ENCODE data around the gene GLT8D2.

The GLT8D2 gene

GRCh38 chr12:104010606-104011169 lies 39.3 kb downstream of the GLT8D2 start:
- no peak for TF ChIP-seq CTCF (IDR thresholded peaks at IDR 0.05; ENCODE audit: low read depth, low read length, missing control alignments)
- DNase-seq (ENCODE audit: extremely low read depth, low read depth): no peak
- H3K4me3 ChIP-seq (replicated peaks; ENCODE audit: low read depth, low read length): no peak overlapping the region

GRCh38 chr12:104010121-104010520 lies 39.9 kb downstream of the GLT8D2 start:
- TF ChIP-seq CTCF (IDR thresholded peaks at IDR 0.05; ENCODE audit: low read depth, low read length, missing control alignments): no peak
- DNase-seq (ENCODE audit: extremely low read depth, low read depth): no peak
- no peak overlapping the region for H3K4me3 ChIP-seq (replicated peaks; ENCODE audit: low read depth, low read length)

DNA sequence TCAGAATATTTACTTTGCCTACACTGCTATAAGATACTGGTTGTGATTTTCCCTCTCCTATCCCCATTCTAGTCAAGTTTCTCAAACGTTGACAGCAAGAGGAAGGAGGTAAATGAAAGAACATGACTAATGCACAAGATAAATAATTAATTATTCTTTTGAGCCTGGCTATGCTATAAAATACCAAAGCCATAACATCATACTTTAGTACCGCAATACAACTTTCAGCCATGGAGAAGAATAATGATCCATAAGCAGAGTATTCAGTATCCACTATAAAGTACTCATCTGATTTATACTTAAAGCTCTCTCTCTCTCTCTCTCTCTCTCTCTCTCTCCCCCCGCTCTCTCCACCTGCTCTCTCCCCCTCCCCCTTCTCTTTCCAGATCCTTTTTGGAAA lies 43.1 kb downstream of the GLT8D2 start:
- DNase-seq (ENCODE audit: extremely low read depth, low read depth): no peak
- no peak overlapping the region for H3K4me3 ChIP-seq (replicated peaks; ENCODE audit: low read depth, low read length)

DNA sequence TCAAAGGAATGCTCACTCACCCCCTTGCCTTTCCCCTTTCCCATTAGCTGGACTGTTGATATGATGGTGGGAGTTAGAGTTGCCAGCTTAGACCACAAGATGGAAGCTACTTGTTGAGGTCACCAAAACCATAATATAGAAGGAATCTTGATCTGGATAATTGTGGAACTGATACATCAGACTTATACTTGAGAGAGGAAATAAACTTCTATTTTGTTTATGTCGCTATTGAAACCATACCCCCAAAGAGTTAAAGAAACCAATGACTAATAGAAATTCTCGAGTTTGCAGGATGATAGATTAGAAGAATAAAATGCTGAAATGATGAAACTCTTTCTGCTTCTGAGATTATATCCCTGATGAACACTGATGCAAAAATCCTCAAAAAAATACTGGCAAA lies 46.4 kb downstream of the GLT8D2 start:
- no peak for TF ChIP-seq CTCF (IDR thresholded peaks at IDR 0.05; ENCODE audit: low read depth, low read length, missing control alignments)
- DNase-seq (ENCODE audit: extremely low read depth, low read depth): no peak
- H3K4me3 ChIP-seq (replicated peaks; ENCODE audit: low read depth, low read length): no peak overlapping the region

More for the DNA sequence above, 43.1 kb downstream of the GLT8D2 start:
- TF ChIP-seq CTCF (IDR thresholded peaks at IDR 0.05; ENCODE audit: low read depth, low read length, missing control alignments): no peak

DNA sequence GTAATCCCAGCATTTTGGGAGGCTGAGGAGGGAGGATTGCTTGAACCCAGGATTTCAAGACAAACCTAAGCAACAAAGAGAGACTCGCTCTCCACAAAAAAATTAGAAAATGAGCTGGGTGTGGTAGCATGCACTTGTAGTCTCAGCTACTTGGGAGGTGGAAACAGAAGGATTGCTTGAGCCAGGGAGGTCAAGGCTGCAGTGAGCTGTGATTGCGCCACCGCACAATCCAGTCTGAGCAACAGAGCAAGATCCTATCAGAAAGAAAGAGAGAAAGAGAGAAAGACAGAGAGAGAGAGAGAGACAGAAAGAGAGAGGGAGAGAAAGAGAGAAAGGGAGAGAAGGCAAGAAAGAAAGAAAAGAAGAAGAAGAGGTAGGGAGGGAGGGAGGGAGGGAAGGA lies 47.3 kb downstream of the GLT8D2 start:
- H3K4me3 ChIP-seq (replicated peaks; ENCODE audit: low read depth, low read length): no peak overlapping the region
- DNase-seq (ENCODE audit: extremely low read depth, low read depth): no peak
- no peak for TF ChIP-seq CTCF (IDR thresholded peaks at IDR 0.05; ENCODE audit: low read depth, low read length, missing control alignments)

DNA sequence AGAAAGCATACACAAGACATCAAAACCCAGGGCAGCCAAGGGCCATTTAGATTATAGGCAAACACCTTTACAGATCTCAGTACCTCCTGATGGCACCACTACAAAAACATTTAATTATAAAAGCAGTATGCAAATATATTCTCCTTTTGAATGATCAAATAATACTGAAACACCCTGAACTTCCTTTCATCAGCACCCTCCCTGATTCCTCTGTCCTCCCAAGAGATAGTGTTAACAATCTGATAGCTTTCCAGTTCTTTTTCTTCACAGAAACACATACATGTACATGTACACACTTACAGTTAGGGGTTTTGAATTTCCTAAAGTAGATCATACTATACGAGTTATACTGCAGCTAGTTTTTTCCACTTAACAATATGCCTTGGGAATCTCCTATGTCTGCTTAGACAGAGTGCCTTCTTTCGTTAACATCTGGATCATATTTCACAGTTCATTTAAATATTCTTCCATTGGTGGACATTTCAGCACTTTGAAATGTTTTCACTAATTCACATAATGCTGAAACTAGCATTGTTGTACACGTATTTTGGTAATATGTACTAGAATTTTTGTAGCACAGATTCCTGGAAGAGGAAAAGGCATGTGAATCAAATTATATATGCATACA lies 49.1 kb downstream of the GLT8D2 start:
- TF ChIP-seq CTCF (IDR thresholded peaks at IDR 0.05; ENCODE audit: low read depth, low read length, missing control alignments): no peak
- no peak overlapping the region for H3K4me3 ChIP-seq (replicated peaks; ENCODE audit: low read depth, low read length)
- DNase-seq (ENCODE audit: extremely low read depth, low read depth): no peak

- no peak for DNase-seq (ENCODE audit: extremely low read depth, low read depth)
- no peak for TF ChIP-seq CTCF (IDR thresholded peaks at IDR 0.05; ENCODE audit: low read depth, low read length, missing control alignments)
- H3K4me3 ChIP-seq (replicated peaks; ENCODE audit: low read depth, low read length): no peak overlapping the region
Observed at GRCh38 chr12:103998976-103999375, 51.0 kb downstream of the GLT8D2 start.
